GM19099 (cell line): Measurements from ENCODE around the gene PTAR1.
A peak's percentile ranks its signal among the peaks of the same experiment; 100 is the strongest.

Source experiments
- POLR2A ChIP-seq: IDR thresholded peaks from 3 replicates; pipeline ENCODE4 v1.6.1; 2011; ENCODE audit warnings: low read depth; ENCODE audit not compliant: insufficient read length; ENCODE audit errors: extremely low read depth

Gene PTAR1, protein sequence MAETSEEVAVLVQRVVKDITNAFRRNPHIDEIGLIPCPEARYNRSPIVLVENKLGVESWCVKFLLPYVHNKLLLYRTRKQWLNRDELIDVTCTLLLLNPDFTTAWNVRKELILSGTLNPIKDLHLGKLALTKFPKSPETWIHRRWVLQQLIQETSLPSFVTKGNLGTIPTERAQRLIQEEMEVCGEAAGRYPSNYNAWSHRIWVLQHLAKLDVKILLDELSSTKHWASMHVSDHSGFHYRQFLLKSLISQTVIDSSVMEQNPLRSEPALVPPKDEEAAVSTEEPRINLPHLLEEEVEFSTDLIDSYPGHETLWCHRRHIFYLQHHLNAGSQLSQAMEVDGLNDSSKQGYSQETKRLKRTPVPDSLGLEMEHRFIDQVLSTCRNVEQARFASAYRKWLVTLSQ

DNA sequence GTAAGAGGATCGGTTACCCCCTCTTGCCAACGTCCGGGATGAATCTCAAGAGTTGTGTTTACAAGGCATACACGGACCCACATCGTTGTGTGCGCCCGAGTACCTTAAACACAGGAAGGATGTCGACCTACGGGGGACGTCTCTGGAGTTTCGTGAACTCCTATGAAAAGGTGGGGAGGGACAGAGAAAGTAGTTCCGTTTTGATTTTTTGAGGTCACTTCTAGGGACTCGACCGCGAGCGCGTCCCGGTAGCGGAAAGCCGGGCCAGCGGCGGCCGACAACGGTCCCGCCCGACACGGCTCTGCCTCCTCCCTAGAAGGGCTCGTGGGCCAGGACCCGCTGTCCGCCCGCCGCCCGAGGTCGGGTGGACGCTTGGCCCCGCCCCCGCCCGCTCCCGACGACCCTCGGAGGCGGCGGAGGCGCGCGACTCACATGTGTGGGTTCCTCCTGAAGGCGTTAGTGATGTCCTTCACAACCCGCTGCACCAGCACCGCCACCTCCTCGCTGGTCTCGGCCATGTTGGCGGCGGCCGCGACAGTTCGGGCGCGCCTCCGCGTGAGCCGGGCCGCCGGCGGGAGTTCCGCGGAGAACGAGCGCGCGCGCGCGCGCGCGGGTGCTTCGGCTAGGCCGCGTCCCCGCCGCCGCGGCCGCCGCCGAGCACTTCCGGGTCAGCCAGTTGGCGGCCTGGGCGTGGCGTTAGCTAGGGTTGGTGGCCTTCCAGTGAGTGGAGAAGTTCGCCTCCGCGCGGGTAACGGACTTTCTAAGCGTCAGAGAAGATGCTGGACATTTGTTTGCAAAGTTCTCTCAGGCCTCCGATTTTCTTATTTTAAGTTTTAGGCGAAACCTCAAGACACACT, at the start of gene PTAR1:
PTAR1 (minus strand) TSS at position 591 of the 857 bp plus-strand sequence; CDS start at position 518, 73 bp downstream.
- peak; percentile 96 for TF ChIP-seq POLR2A

DNA sequence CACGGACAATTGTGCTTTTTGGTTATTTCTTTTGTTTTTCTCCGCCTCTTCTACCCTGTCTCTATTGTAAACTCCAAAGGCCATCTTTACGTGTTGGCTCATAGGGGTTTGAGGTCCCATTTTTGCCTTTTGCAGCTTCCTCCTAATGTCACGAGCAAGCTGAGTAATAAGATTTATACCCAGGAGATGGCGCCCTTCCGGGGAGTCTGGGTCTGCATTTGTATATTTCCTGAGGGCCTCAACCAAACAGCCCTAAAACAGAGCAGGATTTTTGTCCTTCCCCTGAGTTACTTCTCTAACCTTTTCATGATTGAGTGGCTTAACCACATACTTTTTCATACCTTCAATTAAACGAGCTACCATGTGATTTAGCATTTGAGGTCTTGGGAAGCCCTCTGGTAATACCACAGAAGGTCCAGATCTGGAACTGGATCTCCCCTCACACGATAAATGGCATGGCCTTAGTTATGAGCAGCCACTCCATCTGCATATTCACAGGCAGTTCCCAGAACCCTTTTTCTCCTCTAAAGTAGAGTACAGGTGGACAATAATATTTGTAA, 49.6 kb upstream of the PTAR1 start:
- TF ChIP-seq POLR2A = no peak

DNA sequence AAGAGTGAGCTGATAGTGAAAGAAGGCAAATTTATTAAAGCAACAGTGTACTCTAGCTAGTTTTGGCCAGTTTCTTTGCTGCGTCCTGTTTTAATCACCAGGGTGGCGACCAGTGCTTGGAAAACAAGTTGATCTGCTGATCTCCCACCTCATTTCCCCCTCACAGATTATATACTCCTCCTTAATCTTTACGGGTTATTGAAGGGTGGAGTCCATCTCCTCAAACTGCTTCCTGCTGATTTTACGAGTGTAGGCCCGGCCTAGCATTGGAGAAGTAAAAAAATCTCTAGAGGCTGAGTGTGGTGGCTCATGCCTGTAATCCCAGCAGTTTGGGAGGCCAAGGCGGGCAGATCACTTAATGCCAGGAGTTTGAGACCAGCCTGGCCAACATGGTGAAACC, 46.8 kb upstream of the PTAR1 start:
- no peak for TF ChIP-seq POLR2A

GRCh38 chr9:69805962-69806515, 46.2 kb upstream of the PTAR1 start:
- TF ChIP-seq POLR2A = no peak

GRCh38 chr9:69801989-69802388, 42.2 kb upstream of the PTAR1 start:
- no peak for TF ChIP-seq POLR2A

- no peak for TF ChIP-seq POLR2A
Measured at GRCh38 chr9:69798744-69799143, 38.9 kb upstream of the PTAR1 start.

- no peak for TF ChIP-seq POLR2A
Measured at GRCh38 chr9:69797675-69798074, 37.9 kb upstream of the PTAR1 start.

DNA sequence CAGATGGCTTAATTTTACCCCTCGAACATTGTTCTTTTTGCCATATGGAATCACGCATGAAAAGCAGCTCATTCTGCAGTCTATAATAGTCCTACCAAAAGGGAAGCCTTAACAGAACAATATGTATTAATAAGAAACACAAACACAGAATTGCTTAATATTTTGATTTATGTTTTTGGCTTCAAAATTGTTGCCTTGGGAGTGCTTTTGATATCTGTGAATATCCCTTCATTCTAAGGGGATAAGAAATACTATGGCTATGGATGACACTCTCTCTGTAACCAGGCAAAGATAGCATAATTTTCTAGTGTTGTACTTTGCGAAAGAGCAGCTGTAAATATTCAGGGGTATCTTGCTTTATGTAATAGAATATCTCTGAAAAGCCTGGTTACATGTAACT, 34.5 kb upstream of the PTAR1 start:
- TF ChIP-seq POLR2A = no peak

- no peak for TF ChIP-seq POLR2A
Measured at GRCh38 chr9:69785757-69786156, 25.9 kb upstream of the PTAR1 start.

DNA sequence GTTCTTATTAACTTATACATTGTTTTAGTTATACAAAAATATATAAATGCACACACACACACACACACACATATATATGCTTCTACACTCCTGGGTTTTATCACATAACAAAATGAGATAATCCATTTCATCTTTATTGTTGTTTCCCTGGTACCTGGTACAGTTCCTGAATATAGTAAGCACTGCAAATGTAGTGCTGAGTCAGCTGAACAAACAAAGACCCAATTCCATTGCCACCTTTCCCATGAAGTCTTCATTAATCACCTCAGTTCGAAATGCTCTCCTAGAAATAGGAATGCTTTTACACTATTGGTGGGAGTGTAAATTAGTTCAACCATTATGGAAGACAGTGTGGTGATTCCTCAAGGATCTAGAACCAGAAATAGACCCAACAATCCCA, 13.4 kb upstream of the PTAR1 start:
- no peak for TF ChIP-seq POLR2A

DNA sequence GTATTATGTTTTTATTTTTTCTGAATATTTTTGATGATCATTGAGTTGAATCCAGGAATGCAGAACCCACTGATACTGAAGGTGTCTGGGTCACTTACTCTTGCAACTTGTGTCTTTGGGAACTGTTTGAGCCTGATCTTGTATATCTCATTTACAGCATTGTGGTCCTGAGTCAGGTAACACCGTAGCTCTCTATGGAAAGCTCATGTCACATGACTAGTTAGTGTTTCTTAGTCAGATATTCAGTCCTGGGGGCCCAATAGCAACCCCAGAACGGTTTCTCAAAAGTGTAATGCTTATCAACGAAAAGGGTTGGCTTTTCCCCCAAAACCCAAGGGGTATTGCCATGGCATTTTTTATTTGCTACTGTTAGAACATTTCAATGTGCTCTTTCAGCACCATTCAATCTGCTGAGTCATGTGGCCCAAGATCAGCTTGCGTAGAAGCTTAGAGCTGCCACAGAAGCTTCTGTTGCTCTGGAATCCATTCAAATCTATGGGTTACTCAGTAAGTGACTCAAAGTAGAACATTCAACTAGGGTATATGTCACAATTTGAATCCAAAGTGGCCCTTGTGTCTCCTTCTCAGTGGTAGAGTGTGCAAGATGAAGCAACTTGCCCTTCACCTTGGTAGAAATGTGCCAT, 12.1 kb upstream of the PTAR1 start:
- no peak for TF ChIP-seq POLR2A

- no peak for TF ChIP-seq POLR2A
Measured at GRCh38 chr9:69768716-69769115, 8.9 kb upstream of the PTAR1 start.

DNA sequence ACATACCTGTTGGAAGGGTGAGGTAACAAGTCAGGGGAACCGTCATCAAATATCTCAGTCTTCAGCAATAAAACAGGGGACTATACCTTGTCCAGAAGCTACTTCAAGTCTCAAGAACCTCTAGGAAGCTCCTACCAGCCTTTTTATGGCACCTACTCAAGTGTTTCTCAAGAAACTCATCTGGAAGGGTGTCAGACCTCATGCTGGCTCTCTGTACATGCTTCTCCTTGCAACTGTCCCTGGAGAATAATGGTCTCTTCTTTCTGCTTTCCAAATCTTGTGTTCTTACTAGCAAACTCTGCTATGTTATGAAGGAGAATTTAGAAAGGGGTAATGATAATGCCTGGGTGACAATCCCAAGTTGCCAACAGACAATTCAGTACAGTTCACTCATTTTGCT, 8.3 kb upstream of the PTAR1 start:
- no peak for TF ChIP-seq POLR2A

- TF ChIP-seq POLR2A = no peak
Measured at GRCh38 chr9:69762527-69762926, 2.7 kb upstream of the PTAR1 start.

DNA sequence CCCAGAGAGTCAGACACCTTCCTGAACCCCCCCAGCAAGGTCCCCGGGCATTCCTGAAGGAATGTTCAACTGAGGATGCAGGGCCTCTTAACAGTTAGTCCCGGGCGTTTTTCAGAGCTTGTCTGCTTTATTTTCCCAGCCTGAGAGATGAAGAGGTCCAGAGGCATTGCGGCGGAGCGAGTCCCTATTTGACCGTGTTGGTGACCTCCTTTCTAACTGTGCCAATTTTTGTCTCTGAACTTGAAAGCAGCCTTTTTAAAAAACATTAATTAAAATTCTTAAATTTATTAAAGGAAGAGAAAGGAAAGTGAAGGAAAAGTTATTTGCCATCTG, 433 bp upstream of the PTAR1 start:
- no peak for TF ChIP-seq POLR2A

- no peak for TF ChIP-seq POLR2A
Measured at GRCh38 chr9:69759021-69759420, 790 bp downstream of the PTAR1 start.
